Naive thymus-derived CD8-positive, alpha-beta T cell (primary cell): ENCODE results near the gene RFX1. TPM values are rescaled to one million over a fixed set of nuclear protein-coding genes. Genes with fewer than 3 reads are reported as not detected.

Experiments
- ATAC-seq, 2 donors: fragments of 150-1000 bp; cut with Tn5 transposase in 1 of 2; sonication (Bioruptor Pico), chemical (Tn5 transposase) in 1 of 2; 1 replicate in 1 of 2; 2 replicates in 1 of 2; pipeline ENCODE4 v1.10.0; 2021; ENCODE audit warnings: mild to moderate bottlenecking in 2 of 2, moderate library complexity in 2 of 2
- POLR2A ChIA-PET: fragments of 350-600 bp; sonication (Branson Sonifier 250); formaldehyde crosslinking; loops from one replicate; lab custom pipeline; 2021; ENCODE audit warnings: antibody characterized with exemption; lab: Charles Lee
- DNase-seq, 10 donors: peaks; one replicate each; pipeline versions ENCODE4 v3.0.0 to v3.0.0-alpha.2; 2020 to 2022
- H3K27ac Mint-ChIP-seq, 10 donors: one replicate each; pipeline ENCODE4 v1.8.0; 2020 to 2022; ENCODE audit warnings: mild to moderate bottlenecking in 10 of 10, mixed read lengths in 10 of 10, moderate library complexity in 4 of 10, inconsistent platforms in 1 of 10
- H3K27me3 Mint-ChIP-seq, 5 donors: one replicate each; pipeline ENCODE4 v1.8.0; 2021 to 2022; ENCODE audit warnings: mixed read lengths in 5 of 5
- H3K36me3 Mint-ChIP-seq, 3 donors: one replicate each; pipeline ENCODE4 v1.8.0; 2020 to 2022; ENCODE audit warnings: mixed read lengths in 3 of 3, mild to moderate bottlenecking in 2 of 3, inconsistent platforms in 1 of 3
- H3K4me1 Mint-ChIP-seq, 4 donors: one replicate each; pipeline ENCODE4 v1.8.0; 2021 to 2022; ENCODE audit warnings: mixed read lengths in 4 of 4
- H3K4me3 Mint-ChIP-seq, 10 donors: one replicate each; pipeline ENCODE4 v1.8.0; 2020 to 2022; ENCODE audit warnings: mild to moderate bottlenecking in 10 of 10, mixed read lengths in 10 of 10, moderate library complexity in 6 of 10, inconsistent platforms in 1 of 10
- H3K9me3 Mint-ChIP-seq, 9 donors: one replicate each; pipeline ENCODE4 v1.8.0; 2020 to 2022; ENCODE audit warnings: mixed read lengths in 9 of 9, mild to moderate bottlenecking in 3 of 9, inconsistent platforms in 1 of 9, moderate library complexity in 1 of 9
- polyA plus RNA-seq, 3 donors: library from polyadenylated mRNA; unstranded; fragments of 300-500 nt; fragmentation: Illumina TruSeq; gene quantifications; one replicate each; pipeline ENCODE4 v1.2.3, GENCODE V29; 2021
- total RNA-seq, 8 experiments: library from RNA in 2 of 8; stranded (reverse) in 2 of 8; gene quantifications; one replicate each; pipeline ENCODE4 v1.2.3 and lab custom pipeline; 2021 to 2026

Gene RFX1
- total and polyA plus RNA-seq, 5 experiments from 2014 or later: 0.84 to 18.8 (median 1.1) TPM

- POLR2A ChIA-PET: interaction anchor here (1.0 to 18.9 kb wide), 5 partner anchors 21 to 132 kb away, joined by 3 to 481 read pairs (median 38); partner anchors contain the start of genes DCAF15, IL27RA and RLN3
- Mint-ChIP-seq H3K4me1 (peaks cover 26 to 64% (median 60%) of the 10 kb centered on the region in 4 donors), H3K27me3 (peaks cover 0 to 2% (median 0%) of the 10 kb centered on the region in 5 donors), H3K4me3 (peak overlapping the region; percentile 68 to 95 (median 79)), H3K27ac (peak overlapping the region; percentile 90 to 100 (median 97)), H3K9me3 (no peaks in the 10 kb centered on the region), H3K36me3 (peaks cover 0 to 4% (median 0%) of the 10 kb centered on the region in 3 donors)
- ATAC-seq (no peak), DNase-seq (peak in 1 of 10 donors; percentile 23)
Observed at GRCh38 chr19:14004619-14005348, 1.3 kb downstream of the RFX1 start.

DNA sequence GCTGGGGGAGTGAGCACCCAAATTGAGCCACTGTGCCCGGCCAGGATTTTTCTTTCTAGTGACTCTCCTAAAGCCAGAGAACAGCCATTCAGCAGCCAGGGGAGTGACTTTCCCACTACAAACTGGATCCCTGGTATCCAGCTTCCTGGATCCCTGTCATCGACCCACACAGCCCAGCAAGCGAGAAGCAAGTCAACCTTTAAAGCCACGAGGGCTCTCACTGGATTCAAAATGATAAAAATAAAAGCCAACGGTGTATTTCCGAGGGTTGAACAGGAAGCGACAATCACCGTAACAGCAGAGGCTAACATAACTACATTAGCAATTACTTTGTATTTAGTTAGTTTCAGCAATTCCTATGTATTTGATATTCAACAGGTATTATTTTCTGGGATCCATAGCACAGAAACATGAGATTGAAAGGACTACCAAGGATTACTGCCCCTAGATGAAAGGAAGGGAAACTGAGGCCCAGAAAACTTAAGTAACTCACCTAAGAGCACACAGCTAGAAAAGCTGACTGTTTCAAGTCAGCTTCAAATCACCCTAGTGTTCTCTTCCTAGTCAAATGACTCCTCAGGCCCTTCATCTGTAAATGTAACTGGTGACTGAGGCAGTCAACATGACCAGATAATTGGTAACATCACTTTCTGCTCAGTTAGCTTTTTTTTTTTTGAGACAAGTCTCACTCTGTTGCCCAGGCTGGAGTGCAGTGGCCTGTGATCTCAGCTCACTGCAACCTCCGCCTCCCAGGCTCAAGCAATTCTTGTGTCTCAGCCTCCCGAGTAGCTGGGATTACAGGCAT, 2.7 kb downstream of the RFX1 start:
- DNase-seq (peak in 2 of 10 donors; percentile 43 to 50), ATAC-seq (no peak)
- POLR2A ChIA-PET: interaction anchor here (0.6 to 18.9 kb wide), 6 partner anchors 12 to 51 kb away, joined by 4 to 481 read pairs (median 22); partner anchors contain the start of genes DCAF15, IL27RA and RLN3
- Mint-ChIP-seq H3K4me3 (peak overlapping the region; percentile 41 to 78 (median 68)), H3K36me3 (peaks cover 0 to 7% (median 4%) of the 10 kb centered on the region in 3 donors), H3K27ac (peak overlapping the region; percentile 94 to 100 (median 98)), H3K4me1 (peaks cover 26 to 74% (median 64%) of the 10 kb centered on the region in 4 donors), H3K9me3 (no peaks in the 10 kb centered on the region), H3K27me3 (peaks cover 0 to 2% (median 0%) of the 10 kb centered on the region in 5 donors)

DNA sequence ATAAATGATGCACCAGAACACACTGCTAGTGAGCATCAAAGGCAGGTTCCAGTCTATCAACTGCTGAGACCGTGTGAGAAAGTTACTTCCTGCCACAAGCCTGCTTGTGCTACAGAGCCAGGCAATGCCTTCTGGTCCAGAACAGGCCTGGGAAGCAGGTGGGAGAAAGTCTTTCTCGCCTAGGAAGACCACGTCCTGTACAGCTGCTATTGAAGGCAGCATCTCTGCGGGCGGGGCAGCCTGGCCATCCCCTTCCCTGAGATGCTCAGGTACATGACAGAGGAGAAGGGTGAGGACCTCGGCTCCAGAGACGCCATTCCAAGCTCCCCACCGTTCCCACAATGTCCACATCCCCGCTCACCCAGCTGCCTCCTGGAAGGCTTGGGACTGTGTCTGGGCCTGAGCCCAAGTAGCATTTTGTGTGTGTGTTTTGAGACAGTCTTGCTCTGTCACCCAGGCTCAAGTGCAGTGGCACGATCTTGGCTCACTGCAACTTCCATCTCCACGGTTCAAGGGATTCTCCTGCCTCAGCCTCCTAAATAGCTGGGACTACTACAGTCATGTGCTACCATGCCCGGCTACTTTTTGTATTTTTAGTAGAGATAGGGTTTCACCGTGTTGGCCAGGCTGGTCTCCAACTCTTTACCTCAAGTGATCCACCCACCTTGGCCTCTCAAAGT, 3.4 kb downstream of the RFX1 start:
- H3K27ac Mint-ChIP-seq: peak overlapping the region; percentile 94 to 100 (median 98)
- peak in 5 of 10 donors; percentile 23 to 54 (median 46) for DNase-seq
- no peaks in the 10 kb centered on the region for H3K9me3 Mint-ChIP-seq
- peaks cover 26 to 78% (median 64%) of the 10 kb centered on the region in 4 donors for H3K4me1 Mint-ChIP-seq
- H3K36me3 Mint-ChIP-seq: peaks cover 0 to 7% (median 4%) of the 10 kb centered on the region in 3 donors
- H3K4me3 Mint-ChIP-seq: peak overlapping the region; percentile 41 to 78 (median 68)
- POLR2A ChIA-PET: interaction anchor here (0.6 to 18.9 kb wide), 8 partner anchors 15 to 124 kb away, joined by 3 to 481 read pairs (median 5); partner anchors contain the start of genes DCAF15, IL27RA and RLN3
- ATAC-seq: no peak
- H3K27me3 Mint-ChIP-seq: peaks cover 0 to 2% (median 0%) of the 10 kb centered on the region in 5 donors

DNA sequence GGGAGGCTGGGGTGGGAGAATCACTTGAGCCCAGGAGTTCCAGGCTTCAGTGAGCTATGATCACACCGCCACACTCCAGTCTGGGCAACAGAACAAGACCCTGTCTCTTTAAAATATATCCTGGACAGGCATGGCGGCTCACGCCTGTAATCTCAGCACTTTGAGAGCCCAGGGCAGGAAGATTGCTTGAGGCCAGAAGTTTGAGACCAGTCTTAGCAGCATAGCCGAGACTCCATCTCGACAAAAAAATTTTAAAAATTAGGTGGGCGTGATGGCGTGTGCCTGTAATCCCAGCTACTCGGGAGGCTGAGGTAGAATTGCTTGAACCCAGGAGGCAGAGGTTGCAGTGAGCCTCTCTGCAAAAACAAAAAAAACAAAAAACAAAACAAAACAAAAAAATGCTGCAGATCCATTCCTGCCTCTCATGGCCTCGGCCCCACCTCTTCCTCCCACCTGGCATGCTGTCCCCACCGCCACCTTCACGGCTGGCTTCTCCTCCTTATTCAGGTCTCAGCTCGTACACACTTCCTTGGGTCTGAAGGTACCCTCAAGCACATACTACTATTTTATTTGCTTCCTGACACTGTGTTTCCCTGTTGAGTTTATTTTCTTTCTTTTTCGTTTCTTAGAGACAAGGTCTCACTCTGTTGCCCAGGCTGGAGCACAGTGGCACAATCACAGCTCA, 5.3 kb downstream of the RFX1 start:
- H3K36me3 Mint-ChIP-seq: peaks cover 0 to 7% (median 4%) of the 10 kb centered on the region in 3 donors
- H3K27ac Mint-ChIP-seq: peak overlapping the region; percentile 94 to 100 (median 98)
- peaks cover 26 to 71% (median 58%) of the 10 kb centered on the region in 4 donors for H3K4me1 Mint-ChIP-seq
- H3K9me3 Mint-ChIP-seq: no peaks in the 10 kb centered on the region
- peak overlapping the region; percentile 59 to 83 (median 72) for H3K4me3 Mint-ChIP-seq
- POLR2A ChIA-PET: interaction anchor here (0.6 to 18.9 kb wide), 5 partner anchors 17 to 48 kb away, joined by 4 to 481 read pairs (median 9); partner anchors contain the start of genes DCAF15 and IL27RA
- DNase-seq (peak in 2 of 10 donors; percentile 26 to 29), ATAC-seq (no peak)
- H3K27me3 Mint-ChIP-seq: no peaks in the 10 kb centered on the region

DNA sequence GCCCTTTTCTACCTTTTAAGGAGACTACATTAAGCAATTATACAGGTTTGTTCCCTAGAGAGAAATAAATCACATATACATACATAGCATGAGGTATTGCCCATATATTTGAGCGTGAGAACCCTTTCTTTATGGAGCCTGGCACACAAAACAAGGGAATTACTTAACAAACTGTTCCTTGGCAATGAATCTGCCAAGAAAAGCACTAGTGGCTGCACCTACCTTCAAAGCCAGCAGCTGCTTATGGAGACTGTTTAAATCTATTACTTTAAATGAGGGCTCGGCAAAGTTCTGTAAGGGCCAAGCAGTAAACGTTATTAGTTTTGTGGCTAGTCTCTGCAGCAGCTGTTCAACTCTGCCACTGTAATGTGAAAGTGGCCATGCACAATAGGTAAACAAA, 7.0 kb downstream of the RFX1 start:
- ATAC-seq: no peak
- Mint-ChIP-seq H3K27me3 (no peaks in the 10 kb centered on the region), H3K4me3 (no peak overlapping the region), H3K27ac (peak overlapping the region in 9 of 10 donors; percentile 28 to 99 (median 87)), H3K36me3 (peaks cover 2 to 7% (median 4%) of the 10 kb centered on the region in 3 donors), H3K9me3 (no peaks in the 10 kb centered on the region), H3K4me1 (peaks cover 22 to 64% (median 48%) of the 10 kb centered on the region in 4 donors)
- POLR2A ChIA-PET: interaction anchor here (0.7 to 18.9 kb wide), 5 partner anchors 15 to 99 kb away, joined by 3 to 481 read pairs (median 8); partner anchors contain the start of gene IL27RA
- DNase-seq: no peak

DNA sequence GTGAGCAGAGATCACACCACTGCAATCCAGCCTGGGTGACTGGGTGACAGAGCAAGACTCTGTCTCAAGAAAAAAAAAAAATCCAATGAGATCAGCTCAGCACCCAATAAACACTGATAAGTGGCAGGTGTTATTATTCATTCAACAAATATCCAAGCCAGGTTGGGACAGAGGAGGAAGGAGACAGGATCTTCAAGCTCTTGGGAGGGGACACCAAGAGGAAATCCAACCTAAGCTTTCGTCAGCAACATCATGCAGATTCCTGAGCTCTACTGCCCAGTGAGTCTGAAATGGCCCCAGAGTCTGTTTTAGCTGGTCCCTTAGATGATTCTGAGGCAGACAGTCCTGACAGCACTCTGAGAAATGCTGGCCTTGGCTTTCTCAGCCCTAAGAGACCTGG, 7.7 kb downstream of the RFX1 start:
- Mint-ChIP-seq H3K4me1 (peaks cover 21 to 60% (median 48%) of the 10 kb centered on the region in 4 donors), H3K27me3 (no peaks in the 10 kb centered on the region), H3K27ac (peak overlapping the region; percentile 28 to 99 (median 84)), H3K4me3 (no peak overlapping the region), H3K36me3 (peaks cover 2 to 7% (median 4%) of the 10 kb centered on the region in 3 donors), H3K9me3 (no peaks in the 10 kb centered on the region)
- DNase-seq (peak in 1 of 10 donors; percentile 13), ATAC-seq (no peak)
- POLR2A ChIA-PET: interaction anchor here (0.7 to 18.9 kb wide), 6 partner anchors 15 to 98 kb away, joined by 3 to 481 read pairs (median 6); partner anchors contain the start of gene IL27RA

- Mint-ChIP-seq H3K27me3 (no peaks in the 10 kb centered on the region), H3K9me3 (no peaks in the 10 kb centered on the region), H3K36me3 (peaks cover 4 to 7% (median 6%) of the 10 kb centered on the region in 3 donors), H3K4me3 (no peak overlapping the region), H3K27ac (peak overlapping the region in 6 of 10 donors; percentile 28 to 75 (median 66)), H3K4me1 (peaks cover 14 to 57% (median 41%) of the 10 kb centered on the region in 4 donors)
- DNase-seq (peak in 1 of 10 donors; percentile 40), ATAC-seq (no peak)
- POLR2A ChIA-PET: interaction anchor here (1.5 to 18.9 kb wide), 2 partner anchors 9 to 14 kb away, joined by 6 to 481 read pairs; partner anchors contain the start of gene RFX1
Observed at GRCh38 chr19:13997631-13997962, 8.5 kb downstream of the RFX1 start.

- H3K27ac Mint-ChIP-seq: peak overlapping the region in 1 of 10 donors; percentile 58
- no peak for DNase-seq
- H3K9me3 Mint-ChIP-seq: no peaks in the 10 kb centered on the region
- ATAC-seq: no peak
- H3K36me3 Mint-ChIP-seq: peaks cover 4 to 10% (median 8%) of the 10 kb centered on the region in 3 donors
- peaks cover 12 to 56% (median 41%) of the 10 kb centered on the region in 4 donors for H3K4me1 Mint-ChIP-seq
- POLR2A ChIA-PET: interaction anchor here (1.5 to 18.9 kb wide), 2 partner anchors 9 to 13 kb away, joined by 6 to 481 read pairs; partner anchors contain the start of gene RFX1
- H3K4me3 Mint-ChIP-seq: no peak overlapping the region
- no peaks in the 10 kb centered on the region for H3K27me3 Mint-ChIP-seq
Observed at GRCh38 chr19:13996928-13997630, 9.0 kb downstream of the RFX1 start.

- H3K4me3 Mint-ChIP-seq: no peak overlapping the region
- no peak for ATAC-seq
- POLR2A ChIA-PET: interaction anchor here (0.7 to 24.8 kb wide), 6 partner anchors 6 to 1058 kb away, joined by 3 to 481 read pairs (median 6); partner anchors contain the start of genes CALR and RFX1
Observed at GRCh38 chr19:13995878-13996765, 10.0 kb downstream of the RFX1 start.

More at GRCh38 chr19:13995878-13996765, 10.0 kb downstream of the RFX1 start:
- no peak for DNase-seq
- Mint-ChIP-seq H3K36me3 (peaks cover 3 to 15% (median 9%) of the 10 kb centered on the region in 3 donors), H3K27ac (no peak overlapping the region), H3K27me3 (no peaks in the 10 kb centered on the region), H3K9me3 (no peaks in the 10 kb centered on the region), H3K4me1 (peaks cover 12 to 52% (median 37%) of the 10 kb centered on the region in 4 donors)
